CD4-positive, alpha-beta T cell treated with Interleukin-6 at 100 ng/mL for 8 hours (primary cell): ENCODE results near the gene PLBD2.

Source experiments
- DNase-seq: peaks from one replicate; pipeline ENCODE4 v3.0.0-alpha.2; 2020; ENCODE audit warnings: mixed read lengths, low spot score

Gene PLBD2

GRCh38 chr12:113369391-113369985 lies 11.1 kb downstream of the PLBD2 start:
- no peak for DNase-seq

- DNase-seq, result no peak
These were observed 12.7 kb downstream of the PLBD2 start for GRCh38 chr12:113370923-113371682.

GRCh38 chr12:113371808-113372207 lies 13.4 kb downstream of the PLBD2 start:
- no peak for DNase-seq

GRCh38 chr12:113372371-113372770 lies 14.0 kb downstream of the PLBD2 start:
- DNase-seq, result no peak

GRCh38 chr12:113373440-113373839 lies 15.1 kb downstream of the PLBD2 start:
- DNase-seq, result no peak

- DNase-seq, result no peak
These were observed 15.6 kb downstream of the PLBD2 start for GRCh38 chr12:113373969-113374368.

- no peak for DNase-seq
These were observed 16.5 kb downstream of the PLBD2 start for GRCh38 chr12:113374823-113375428.

- no peak for DNase-seq
These were observed 19.9 kb downstream of the PLBD2 start for GRCh38 chr12:113378291-113378690.

- DNase-seq, result no peak
These were observed 22.8 kb downstream of the PLBD2 start for GRCh38 chr12:113381220-113381619.

- DNase-seq, result no peak
These were observed 23.8 kb downstream of the PLBD2 start for GRCh38 chr12:113382206-113382605.

- DNase-seq, result no peak
These were observed 26.4 kb downstream of the PLBD2 start for GRCh38 chr12:113384778-113385177.

GRCh38 chr12:113385282-113385882 lies 27.0 kb downstream of the PLBD2 start:
- DNase-seq, result no peak

GRCh38 chr12:113386866-113387566 lies 28.6 kb downstream of the PLBD2 start:
- DNase-seq, result no peak

- no peak for DNase-seq
These were observed 29.2 kb downstream of the PLBD2 start for GRCh38 chr12:113387631-113388030.

GRCh38 chr12:113388351-113388750 lies 30.0 kb downstream of the PLBD2 start:
- DNase-seq, result no peak

GRCh38 chr12:113390064-113391043 lies 32.0 kb downstream of the PLBD2 start:
- no peak for DNase-seq

GRCh38 chr12:113391145-113391544 lies 32.8 kb downstream of the PLBD2 start:
- DNase-seq, result no peak

- no peak for DNase-seq
These were observed 33.4 kb downstream of the PLBD2 start for GRCh38 chr12:113391650-113392337.

GRCh38 chr12:113392520-113392919 lies 34.1 kb downstream of the PLBD2 start:
- no peak for DNase-seq

GRCh38 chr12:113392988-113393579 lies 34.7 kb downstream of the PLBD2 start:
- DNase-seq, result no peak
